ENCODE results near the gene ANKRD44.

ANKRD44 gene

DNA sequence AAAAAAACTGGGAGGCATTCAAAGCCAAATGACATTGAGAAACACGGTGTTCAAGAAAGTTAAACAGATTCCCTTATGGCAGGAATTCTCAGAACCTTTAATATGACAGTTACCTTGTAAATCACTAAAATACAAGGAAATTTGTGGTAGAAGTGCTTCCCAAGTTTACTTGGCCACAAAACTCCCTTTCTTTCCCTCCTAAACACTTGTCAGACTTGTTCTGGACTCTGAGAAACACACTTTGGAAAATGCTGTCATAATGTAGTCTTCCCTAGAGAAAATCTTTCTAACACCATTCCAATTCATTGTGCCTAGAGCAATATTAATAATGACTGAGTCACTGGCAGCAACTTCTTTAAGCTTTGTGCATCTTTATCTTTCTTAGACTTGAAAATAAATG, 140.4 kb downstream of the ANKRD44 start:
- DNase-seq: no peak

DNA sequence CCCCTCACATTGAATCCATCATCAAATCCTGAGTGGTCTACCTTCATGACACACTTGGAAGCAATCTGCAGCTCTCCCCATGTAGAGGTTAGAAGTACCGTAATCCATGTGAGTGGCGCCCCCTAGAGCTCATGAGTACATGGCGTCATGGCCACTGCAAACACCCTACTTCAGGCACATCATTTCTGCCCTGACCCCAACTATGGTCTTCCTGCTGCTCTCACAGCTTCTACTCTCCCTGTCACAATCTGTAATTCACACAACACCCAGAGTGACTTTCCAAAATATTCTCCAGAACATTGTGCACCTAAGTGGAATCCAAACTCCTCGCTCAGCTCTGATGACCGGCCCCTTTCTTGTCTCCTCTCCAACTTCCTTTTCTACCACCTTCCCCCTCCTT, 141.9 kb downstream of the ANKRD44 start:
- DNase-seq: peak; percentile 77

DNA sequence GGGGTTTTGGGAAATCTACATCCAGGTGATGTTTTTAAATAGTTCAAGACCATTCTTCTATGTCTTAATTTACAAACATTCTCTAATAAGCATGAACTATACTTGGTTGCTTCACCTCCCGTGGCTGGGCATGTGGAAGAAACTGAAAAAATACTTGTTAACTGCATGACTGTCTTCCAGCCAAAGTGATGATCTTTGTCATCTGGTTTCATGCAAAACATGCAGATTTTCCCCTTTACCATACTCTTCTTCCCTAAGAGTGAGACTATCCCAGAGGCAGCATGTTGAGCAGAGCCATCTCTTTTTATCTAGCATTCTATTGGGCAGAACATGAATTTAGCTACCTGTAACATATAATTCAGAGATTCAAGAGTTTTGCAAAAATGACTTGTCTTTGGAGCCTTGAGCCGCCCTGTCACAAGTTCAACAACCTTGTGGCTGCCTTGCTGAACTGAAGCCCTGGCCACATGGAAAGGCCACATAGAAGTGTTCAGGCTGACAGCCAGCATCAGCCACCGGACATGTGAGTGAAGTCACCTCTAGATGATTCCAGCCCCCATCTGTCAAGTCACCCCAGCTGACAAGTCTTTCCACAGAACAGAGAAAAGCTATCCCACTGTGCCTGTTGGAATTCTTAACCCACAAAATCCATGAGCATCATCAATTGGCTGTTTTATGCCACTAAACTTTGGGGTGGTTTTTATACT, 142.8 kb downstream of the ANKRD44 start:
- no peak for DNase-seq

DNA sequence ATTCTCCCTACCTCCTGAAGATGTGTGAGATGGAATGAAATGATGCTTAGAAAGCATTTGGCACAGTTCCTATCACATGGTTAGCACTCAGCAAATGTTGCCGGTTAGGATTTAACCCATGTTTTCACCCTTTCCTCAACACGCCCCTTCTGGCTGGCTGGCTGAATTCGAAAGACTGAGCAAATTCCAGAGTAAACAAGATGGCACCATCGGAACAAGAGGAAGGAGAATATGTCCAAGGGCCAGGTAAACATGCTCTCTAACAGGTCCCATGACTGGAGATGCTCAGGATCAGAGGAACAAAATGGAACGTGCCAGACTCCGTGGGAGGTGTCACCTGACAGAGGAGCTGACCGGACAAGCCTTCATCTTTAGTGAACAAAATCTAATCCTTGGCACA, 145.6 kb downstream of the ANKRD44 start:
- no peak for DNase-seq

DNA sequence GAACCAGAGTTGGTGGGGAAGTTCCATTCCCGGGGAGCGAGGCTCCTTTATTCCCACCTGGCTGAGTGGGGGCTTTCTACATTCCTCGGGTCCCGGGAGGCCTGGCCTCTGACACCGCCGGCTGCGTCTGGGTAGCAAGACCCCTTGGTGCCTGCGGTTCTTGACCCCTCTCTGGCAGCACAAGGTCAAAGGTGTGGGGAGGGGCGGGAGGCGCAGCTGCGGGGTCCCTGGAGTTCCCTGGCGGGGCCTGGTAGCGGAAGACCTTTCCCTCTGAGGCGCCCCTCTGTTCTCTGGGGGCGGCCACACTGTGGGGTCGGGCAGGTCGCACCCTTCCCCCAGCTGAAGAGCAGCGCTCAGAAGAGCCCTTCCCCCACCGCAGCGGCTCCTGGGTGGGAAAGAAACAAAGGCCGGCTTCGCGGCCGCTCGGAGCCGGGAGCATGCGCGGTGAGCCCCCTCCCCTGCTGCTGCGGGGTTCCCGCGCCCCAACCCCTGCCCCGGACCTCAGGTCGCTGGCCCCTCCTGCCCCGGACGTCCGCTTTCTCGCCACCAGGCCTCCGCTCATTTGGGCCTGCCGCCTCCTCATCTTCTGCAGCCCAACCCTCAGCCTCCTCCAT, 146.3 kb downstream of the ANKRD44 start:
- no peak for DNase-seq

DNA sequence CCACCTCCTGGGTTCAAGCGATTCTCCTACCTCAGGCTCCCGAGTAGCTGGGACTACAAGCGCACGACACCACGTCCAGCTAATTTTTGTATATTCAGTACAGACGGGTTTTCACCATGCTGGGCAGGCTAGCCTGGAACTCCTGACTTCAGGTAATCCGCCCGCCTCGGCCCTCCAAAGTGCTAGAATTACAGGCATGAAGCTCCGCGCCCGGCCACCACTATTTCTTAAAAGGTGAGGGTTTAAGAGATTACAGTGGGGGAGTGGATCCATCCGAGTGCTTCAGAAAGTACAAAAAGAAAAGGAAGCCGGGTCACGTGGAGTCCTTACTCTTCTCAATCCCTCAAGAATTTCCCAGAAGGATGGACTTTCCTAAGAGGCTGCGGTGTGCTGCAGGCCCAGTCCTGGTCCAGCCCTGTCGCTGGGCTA, 146.9 kb downstream of the ANKRD44 start:
- no peak for DNase-seq

DNA sequence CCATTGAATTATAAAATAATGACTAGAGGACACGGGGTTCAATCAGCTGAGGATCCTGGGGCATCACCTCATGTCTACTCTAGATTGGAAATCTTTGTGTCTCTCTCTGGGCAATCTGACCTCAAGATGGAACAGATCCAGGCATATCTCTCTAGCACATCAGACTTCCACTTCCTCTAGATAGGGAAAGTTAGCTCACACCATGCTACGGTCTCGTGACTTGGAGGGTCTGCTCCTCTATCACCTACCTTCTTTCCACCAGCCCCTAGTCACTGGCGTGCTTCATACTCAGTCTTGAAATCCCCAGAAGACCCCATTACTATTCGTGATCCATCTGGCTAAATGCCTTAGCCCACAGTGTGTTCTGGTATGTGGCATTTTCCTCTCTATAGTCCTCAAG, 148.8 kb downstream of the ANKRD44 start:
- DNase-seq: no peak

DNA sequence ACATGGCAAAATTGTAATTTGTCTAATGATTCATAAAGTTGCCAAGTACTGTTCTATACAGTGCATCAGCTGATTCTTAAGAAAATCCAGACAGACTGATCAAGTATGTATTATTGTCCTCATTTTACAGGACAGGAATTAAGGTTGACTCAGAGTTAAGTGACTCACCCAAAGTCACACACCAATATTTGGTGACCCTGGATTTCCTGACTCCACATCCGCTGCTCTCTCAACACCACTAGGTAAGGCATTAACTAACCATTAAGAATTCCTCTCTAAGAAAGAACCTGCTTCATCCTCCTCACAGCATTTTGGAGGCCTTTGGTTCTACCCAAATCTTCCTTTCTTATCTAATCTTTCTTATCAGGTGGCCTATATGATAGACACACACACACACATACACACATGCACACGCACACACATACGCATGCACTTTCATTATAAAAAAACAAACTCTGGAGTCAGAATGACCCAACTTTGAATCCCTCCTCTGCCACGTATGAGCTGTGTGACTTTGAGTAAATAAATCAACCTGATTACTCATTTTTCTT, 150.8 kb downstream of the ANKRD44 start:
- peak; percentile 72 for DNase-seq

DNA sequence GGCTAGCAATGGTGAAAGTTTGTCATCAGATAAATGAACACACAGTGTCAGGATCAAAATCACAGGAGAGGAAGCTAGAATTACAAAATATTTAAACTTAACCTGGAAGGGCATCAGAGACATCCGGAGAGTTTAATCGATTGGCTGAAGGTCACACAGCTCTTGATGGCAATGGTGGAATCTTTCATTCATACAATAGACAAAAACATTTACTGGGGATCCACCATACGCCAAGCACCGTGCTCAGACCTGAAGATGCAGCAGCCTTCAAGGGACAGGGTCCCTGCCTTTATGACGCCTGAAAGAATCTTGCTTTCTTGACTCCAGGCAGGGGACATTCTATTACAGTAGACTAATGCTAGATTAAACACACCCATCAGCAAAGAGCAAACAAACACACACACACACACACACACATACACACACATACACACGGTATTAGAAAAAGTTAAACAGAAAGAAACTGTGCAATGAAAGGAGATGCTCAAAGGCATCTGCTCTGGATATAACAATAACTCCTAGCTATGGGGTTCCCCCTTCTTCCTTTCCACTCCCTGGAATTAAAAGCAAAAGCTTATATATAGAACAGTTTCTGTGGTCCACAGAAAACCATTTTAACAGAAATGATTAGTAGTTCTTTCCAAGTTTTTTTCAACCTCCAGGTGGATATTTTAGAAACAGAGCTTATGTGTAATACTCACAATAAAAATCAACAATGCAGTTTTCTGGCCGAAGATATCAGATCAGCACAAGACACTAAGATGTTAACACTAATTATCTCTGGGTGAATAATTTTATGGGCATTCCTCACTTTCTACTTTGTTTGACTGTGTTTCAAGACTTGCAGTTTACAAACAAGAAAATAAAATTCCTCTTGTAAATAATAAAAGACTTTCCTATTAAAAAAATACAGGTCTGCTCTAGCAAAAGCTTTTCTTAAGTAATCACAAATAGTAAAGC, 151.7 kb downstream of the ANKRD44 start:
- DNase-seq: no peak

DNA sequence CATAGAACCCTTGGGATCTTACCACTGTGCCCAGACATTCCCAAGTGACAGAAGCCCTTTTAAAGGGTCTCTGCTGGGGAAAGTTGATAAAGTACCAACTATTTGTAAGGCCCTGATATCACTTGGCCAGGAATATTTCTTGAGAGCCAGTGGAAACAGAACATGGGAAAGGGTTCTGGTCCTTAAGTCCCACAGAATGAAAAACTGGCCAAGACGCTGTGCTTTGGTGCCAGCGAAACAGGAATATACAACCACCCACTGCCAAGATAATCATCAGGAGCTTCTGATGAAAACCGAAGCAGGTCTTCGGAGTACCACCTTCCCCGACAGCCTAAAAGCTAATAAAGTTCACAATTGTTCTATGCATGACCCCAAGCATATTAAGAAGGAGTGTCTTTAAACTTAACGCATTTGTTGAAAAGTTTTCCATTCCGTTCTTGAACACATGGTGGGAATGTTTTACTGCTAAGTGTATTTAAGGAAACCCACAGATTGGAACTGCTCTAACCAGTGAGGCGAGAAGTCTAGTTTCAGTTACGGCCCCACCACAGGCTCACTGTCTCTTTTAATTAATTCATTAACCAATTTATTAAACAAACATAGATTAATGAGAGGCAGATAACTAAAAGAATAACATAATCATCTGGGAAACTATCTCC, 152.6 kb downstream of the ANKRD44 start:
- DNase-seq: no peak

DNA sequence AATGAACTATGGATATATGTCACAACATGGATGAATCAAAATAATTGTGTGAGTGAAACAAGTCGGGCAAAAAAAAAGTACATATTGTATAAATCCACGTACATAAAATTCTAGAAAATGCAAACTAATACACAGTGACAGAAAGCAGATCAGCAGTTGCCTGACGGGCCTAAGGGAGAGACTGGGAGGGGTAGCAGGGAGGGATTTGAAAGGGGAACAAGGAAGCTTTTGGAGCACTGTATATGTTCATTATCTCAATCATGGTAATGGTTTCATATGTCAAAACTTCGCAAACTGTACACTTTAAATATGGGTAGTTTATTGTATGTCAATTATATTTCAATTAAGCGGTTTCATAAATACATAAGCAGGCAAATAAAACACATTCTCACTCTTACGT, 153.8 kb downstream of the ANKRD44 start:
- no peak for DNase-seq

DNA sequence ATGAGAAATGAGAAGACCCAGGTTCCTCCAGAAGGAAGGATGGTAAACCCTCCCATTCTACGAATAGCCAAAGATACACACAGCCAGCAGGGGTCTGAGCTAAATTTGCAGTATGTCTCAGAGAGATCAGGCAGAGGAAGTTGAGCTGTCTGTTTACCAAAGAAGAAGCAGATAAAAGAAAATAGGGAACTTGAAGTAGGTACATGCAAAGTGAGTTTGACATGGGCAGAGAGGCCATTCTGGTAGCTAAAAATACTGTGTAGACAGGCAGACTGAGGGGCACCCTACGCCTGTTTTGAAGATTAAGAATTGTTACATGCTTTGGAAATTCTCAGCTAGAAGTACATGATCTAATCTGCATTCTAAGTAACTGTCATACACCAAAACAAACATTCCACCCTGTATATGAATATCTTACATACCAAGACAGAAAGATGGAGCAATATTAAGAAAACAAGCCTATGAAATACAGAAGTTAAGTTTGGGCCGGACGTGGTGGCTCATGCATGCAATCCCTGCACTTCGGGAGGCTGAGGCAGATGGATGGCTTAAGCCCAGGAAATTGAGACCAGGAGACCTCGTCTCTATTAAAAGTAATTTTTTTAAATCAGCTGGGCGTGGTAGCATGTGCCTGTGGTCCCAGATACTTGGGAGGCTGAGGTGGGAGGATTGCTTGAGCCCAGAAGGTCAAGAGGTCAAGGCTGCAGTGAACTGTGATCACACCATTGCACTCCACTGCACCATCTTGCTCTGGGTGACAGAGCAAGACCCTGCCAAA, 157.9 kb downstream of the ANKRD44 start:
- DNase-seq: no peak

DNA sequence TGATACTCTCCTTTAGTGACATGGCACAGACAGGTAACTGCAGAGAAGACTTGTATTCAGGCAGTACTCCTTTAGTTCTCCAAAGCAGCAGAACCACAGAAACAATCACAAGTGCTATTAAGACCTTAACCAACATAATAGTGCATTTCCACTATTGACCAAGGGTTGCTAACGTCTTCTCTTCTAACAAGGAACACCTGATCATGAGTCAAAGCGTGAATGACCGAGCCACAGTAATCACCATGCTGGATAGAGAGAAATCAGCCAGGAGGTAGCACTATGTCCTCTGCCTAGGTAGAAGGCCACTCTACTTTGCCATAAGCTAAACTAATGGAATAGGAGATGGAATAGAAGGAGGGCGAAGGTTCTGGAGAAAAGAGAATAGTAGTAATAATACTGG, 161.0 kb downstream of the ANKRD44 start:
- no peak for DNase-seq

DNA sequence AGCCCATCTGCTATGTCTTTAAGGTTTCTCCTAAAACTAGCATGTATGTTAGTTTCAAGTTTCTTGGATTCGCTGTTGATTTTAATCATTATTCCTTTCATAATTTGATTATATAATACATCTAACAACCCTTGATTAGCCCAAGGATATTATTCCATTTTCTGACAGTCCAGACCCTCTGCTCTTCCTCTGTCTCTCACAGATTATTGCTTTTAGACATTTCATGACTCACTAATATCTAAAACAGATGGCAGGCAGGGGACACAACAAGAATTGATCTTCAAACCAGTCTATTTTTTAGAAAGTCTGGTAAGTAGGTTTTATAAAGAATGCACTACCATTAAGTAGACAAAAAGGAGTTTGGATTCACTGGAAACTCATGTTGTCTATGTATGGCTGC, 162.2 kb downstream of the ANKRD44 start:
- no peak for DNase-seq

DNA sequence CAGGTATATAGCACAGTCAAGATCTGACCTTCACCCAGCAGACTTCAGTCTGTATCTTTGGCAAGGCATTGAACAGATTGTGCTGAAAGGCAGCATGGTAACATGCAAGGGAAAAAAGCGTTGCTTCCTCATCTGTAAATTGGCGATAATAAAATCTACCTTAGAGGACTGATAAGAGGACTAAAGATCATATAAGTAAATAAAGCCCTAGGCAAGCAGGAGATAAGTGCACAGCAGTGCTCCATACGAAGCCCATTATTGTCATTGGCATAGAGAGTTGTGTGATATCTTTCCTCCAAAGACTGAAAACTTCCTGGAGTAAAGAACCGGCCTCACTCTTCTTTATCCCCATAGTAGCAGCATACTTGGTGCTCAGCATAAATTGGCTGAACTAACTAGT, 162.6 kb downstream of the ANKRD44 start:
- DNase-seq: no peak

DNA sequence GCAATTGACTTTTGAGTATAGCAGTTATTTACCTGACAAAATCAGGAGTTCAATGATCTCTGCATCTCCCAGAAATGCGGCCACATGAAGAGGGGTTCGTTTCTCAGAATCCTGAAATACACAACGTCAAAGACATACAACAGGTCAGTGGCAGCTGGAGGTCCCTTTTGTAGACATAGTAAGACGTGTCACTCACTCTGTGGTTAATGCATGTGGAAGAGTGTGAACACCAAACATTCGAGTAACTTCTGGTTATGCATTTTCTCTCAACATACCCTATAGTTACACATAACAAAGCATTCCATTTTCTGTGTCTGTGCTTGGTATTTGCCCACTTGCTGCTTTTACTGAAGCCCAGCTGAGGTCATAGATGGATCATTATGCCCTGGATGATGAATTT, 163.6 kb downstream of the ANKRD44 start:
- DNase-seq: no peak

DNA sequence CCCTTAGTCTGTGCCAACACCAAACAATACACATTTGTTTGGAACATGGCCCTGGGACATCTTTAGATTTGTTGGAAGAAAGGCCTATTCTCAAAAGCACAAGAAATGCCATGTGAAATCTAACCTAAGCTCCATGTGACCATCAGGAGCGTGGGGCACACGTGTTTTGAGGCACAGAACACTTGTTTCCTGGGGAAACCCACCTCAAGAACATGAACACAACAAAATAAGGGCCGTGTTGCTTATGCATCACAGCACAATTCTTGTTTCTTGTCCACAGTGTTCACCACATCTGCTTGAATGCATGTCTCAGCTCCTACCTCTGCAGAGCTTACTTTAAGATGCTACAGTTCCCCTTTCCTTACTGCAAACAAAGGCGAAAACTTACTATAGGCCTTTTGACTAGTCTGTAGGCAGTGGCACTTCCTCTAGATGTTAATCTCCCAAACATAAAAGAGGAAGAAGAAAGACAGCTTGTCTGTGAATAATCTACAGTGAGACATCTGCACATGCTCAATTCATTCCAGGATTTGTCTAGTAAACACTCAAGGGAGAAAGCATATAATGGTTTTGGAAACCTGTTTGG, 165.0 kb downstream of the ANKRD44 start:
- peak; percentile 22 for DNase-seq

DNA sequence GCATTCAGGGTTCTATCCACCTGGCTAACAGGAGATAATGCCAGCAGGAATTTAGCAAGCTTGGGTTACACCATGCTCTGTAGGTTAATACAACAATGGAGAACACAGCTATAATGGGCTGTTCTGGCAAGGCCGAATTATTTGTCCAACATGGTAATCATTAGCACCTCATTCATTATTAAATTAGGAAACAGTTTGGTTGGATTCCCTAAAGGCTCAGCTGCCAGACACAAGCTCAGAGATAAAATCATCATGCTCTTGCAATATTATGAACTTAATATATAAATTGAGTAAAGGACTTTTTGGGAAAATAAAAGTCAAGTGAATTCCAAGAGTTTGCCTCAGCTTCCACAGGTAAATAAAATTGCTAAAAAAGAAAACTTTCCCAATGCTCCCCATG, 166.4 kb downstream of the ANKRD44 start:
- DNase-seq: no peak

DNA sequence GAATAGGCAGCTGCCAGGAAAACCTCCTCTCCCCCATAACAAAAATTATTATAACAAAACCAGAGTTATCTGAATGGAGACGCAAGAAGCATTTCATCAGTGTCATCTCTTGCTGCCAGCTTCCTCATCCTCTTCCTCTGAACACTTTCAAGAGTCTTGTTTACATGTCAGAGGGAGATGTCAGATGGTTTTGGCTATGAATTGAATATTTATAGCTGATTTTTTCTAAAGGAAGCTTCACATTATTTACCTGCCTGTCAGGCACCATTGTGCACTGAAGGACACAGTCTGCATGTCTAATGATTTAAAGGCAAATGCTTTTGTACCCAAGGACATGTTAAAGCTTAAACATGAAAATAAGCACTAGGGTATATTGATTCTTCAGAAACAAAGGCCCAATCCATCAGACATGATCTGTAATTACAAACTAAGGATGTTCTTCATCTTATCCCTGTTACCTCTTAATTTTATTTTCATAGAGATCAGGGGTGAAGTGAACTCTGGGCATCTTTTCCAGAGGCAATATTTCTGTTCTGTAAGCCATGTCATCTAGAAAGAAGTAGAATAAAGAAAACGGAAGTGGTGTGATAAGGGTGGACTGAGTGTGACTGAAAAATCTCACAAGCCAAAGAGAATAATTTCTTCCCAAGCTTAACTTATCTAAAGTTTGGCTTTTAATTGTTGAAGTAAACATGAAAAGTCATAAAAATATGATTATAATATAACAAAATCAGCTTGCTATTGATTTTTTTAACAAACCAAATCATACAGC, 168.7 kb downstream of the ANKRD44 start:
- DNase-seq: no peak

DNA sequence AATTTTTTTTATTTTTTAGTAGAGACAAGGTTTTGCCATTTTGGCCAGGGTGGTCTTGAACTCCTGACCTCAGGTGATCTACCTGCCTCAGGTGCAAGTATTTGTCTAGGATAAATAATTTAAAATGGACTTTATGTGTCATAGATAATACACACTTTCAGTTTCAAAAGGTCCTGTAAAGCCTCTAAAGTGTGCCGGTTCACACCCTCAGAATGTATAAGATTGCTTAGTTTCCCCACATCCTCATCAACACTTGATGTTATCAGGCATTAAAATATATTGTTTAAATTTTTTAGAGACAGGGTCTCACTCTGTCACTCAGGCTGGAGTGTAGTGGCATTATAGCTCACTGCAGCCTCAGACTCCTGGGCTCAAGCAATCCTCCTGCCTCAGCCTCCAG, 170.5 kb downstream of the ANKRD44 start:
- no peak for DNase-seq

DNA sequence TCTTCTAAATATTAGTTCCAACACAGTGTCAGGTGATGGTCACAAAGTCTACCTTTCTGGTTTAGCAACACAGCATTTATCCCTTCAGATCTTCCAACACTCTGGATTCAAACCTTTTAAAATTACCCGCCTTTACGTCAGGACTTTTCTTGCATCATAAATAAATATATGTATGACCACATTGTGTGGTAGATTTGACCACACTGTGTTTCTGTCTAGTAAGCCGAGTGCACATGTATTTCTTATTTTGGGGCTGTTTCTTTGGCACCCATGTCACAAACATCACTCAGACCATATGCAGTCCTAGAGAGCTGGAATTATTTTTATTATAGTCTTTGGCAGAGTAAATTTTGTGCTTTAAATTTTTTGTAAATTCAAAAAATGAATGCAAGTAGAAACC, 172.1 kb downstream of the ANKRD44 start:
- DNase-seq: no peak
